T-helper 9 cell (primary cell): ENCODE data around the gene RNF6.
A peak's percentile ranks its signal among the peaks of the same experiment; 100 is the strongest.

Experiments used
- DNase-seq: peaks from one replicate; pipeline ENCODE4 v3.0.0-alpha.2; 2020

RNF6 gene

GRCh38 chr13:26225896-26226617 is 3.9 kb upstream of the RNF6 start:
- no peak for DNase-seq

- no peak for DNase-seq
Observed at GRCh38 chr13:26222520-26223046, 469 bp upstream of the RNF6 start.

GRCh38 chr13:26221399-26221720 is 754 bp downstream of the RNF6 start:
- no peak for DNase-seq

GRCh38 chr13:26220575-26220974 is 1.5 kb downstream of the RNF6 start:
- no peak for DNase-seq

GRCh38 chr13:26219726-26220125 is 2.4 kb downstream of the RNF6 start:
- no peak for DNase-seq

- no peak for DNase-seq
Observed at GRCh38 chr13:26216042-26216441, 6.1 kb downstream of the RNF6 start.

GRCh38 chr13:26213982-26214381 is 8.1 kb downstream of the RNF6 start:
- no peak for DNase-seq

- DNase-seq, result no peak
Observed at GRCh38 chr13:26213345-26213744, 8.8 kb downstream of the RNF6 start.

GRCh38 chr13:26208287-26208686 is 13.8 kb downstream of the RNF6 start:
- no peak for DNase-seq

- no peak for DNase-seq
Observed at GRCh38 chr13:26202365-26202972, 19.6 kb downstream of the RNF6 start.

GRCh38 chr13:26200811-26201210 is 21.3 kb downstream of the RNF6 start:
- DNase-seq, result no peak

GRCh38 chr13:26198116-26198515 is 24.0 kb downstream of the RNF6 start:
- DNase-seq, result no peak

GRCh38 chr13:26197298-26197697 is 24.8 kb downstream of the RNF6 start:
- no peak for DNase-seq

GRCh38 chr13:26186995-26187394 is 35.1 kb downstream of the RNF6 start:
- no peak for DNase-seq

GRCh38 chr13:26186118-26186870 is 35.8 kb downstream of the RNF6 start:
- DNase-seq, result peak; percentile 83

- no peak for DNase-seq
Observed at GRCh38 chr13:26185720-26186117, 36.4 kb downstream of the RNF6 start.

GRCh38 chr13:26184791-26185250 is 37.3 kb downstream of the RNF6 start:
- DNase-seq, result peak; percentile 59

GRCh38 chr13:26183416-26183815 is 38.7 kb downstream of the RNF6 start:
- no peak for DNase-seq

GRCh38 chr13:26179344-26179743 is 42.8 kb downstream of the RNF6 start:
- no peak for DNase-seq

GRCh38 chr13:26168835-26169234 is 53.3 kb downstream of the RNF6 start:
- no peak for DNase-seq

GRCh38 chr13:26168237-26168814 is 53.8 kb downstream of the RNF6 start:
- DNase-seq, result no peak

GRCh38 chr13:26163812-26164211 is 58.3 kb downstream of the RNF6 start:
- DNase-seq, result no peak
